ENCODE results near the gene PCDHGB7. TPM values are rescaled to one million over a fixed set of nuclear protein-coding genes. Genes with fewer than 3 reads are reported as not detected.

Gene PCDHGB7
- polyA plus RNA-seq, 1 donor from 2014 or later = 5.1 TPM

DNA sequence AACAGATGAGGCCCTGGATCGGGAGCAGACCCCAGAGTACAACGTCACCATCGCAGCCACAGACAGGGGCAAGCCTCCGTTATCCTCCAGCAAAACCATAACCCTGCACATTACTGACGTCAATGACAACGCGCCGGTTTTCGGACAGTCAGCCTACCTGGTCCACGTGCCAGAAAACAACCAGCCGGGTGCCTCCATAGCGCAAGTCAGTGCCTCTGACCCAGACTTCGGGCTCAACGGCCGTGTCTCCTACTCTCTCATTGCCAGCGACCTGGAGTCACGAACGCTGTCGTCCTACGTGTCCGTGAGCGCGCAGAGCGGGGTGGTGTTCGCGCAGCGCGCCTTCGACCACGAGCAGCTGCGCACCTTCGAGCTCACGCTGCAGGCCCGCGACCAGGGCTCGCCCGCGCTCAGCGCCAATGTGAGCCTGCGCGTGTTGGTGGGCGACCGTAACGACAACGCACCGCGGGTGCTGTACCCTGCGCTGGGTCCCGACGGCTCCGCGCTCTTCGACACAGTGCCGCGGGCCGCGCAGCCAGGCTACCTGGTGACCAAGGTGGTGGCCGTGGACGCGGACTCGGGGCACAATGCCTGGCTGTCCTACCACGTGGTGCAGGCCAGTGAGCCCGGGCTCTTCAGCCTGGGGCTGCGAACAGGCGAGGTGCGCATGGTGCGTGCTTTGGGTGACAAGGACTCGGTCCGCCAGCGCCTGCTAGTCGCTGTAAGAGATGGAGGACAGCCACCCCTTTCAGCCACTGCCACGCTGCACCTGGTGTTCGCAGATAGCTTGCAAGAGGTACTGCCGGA is 1.8 kb downstream of the PCDHGB7 start:
- H3K27ac ChIP-seq (ENCODE audit: low read length) = no peak overlapping the region
- no peak overlapping the region for H3K4me2 ChIP-seq (ENCODE audit: low read length)
- TF ChIP-seq SMC3 (conservative IDR thresholded peaks at IDR 0.05; ENCODE audit: poor library complexity) (no peak), POLR2AphosphoS5 (IDR thresholded peaks at IDR 0.05) (peak; percentile 9)
- no peaks in the 10 kb centered on the region for H3K9me2 ChIP-seq (ENCODE audit: insufficient read depth, low read length)
- peaks cover 85% of the 10 kb centered on the region for H3K9me3 ChIP-seq (ENCODE audit: low read length)
- no peaks in the 10 kb centered on the region for H3K27me3 ChIP-seq (ENCODE audit: insufficient read depth, low read depth, low read length)
- peaks cover 56% of the 10 kb centered on the region for H3K79me2 ChIP-seq (replicated peaks; ENCODE audit: insufficient read depth, low read length)
- no peaks in the 10 kb centered on the region for H4K20me1 ChIP-seq (ENCODE audit: insufficient read depth)
- H3K36me3 ChIP-seq (ENCODE audit: insufficient read depth, low read length) = peaks cover 87% of the 10 kb centered on the region
- peak overlapping the region; percentile 57 for H3K4me3 ChIP-seq (ENCODE audit: low read length)
- peaks cover 5% of the 10 kb centered on the region for H3F3A ChIP-seq (ENCODE audit: insufficient read depth, low read length, poor library complexity, severe bottlenecking)
- no peak overlapping the region for H3K9ac ChIP-seq (ENCODE audit: low read length)
- no peak overlapping the region for H2AFZ ChIP-seq (ENCODE audit: low read depth, low read length)

DNA sequence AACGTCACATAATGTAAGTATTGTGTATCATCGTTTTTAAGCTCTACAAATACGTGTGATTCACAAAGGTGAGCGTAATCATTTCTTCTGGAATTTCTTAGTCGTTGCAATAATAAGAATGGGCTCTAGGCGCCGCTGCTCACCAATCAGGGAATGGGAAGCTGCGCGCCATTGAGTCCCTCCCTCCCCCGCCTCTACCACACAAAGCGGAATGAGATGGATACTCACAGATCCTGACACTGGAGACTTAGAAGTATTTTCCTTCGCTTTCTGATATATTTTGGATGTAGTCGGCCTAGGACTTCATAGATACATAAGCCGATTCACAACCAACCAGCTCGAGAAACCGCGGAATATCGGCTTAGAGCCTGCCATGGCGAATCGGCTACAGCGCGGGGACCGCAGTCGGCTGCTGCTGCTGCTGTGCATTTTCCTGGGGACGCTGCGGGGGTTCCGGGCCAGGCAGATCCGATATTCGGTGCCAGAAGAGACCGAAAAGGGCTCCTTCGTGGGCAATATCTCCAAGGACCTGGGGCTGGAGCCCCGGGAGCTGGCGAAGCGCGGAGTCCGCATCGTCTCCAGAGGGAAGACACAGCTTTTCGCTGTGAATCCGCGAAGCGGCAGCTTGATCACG is 3.5 kb downstream of the PCDHGB7 start, which contains the start of gene PCDHGA11:
Gene PCDHGA11 (plus strand): TSS at position 197 of the 634 bp plus-strand sequence. CDS start 177 bp downstream, at position 374.
- H3K9me3 ChIP-seq (ENCODE audit: low read length) = peaks cover 88% of the 10 kb centered on the region
- H2AFZ ChIP-seq (ENCODE audit: low read depth, low read length) = no peak within 1 kb of the TSS
- H4K20me1 ChIP-seq (ENCODE audit: insufficient read depth) = no peaks in the 10 kb centered on the region
- no peaks in the 10 kb centered on the region for H3K27me3 ChIP-seq (ENCODE audit: insufficient read depth, low read depth, low read length)
- no peak within 1 kb of the TSS for H3K27ac ChIP-seq (ENCODE audit: low read length)
- H3K9me2 ChIP-seq (ENCODE audit: insufficient read depth, low read length) = no peaks in the 10 kb centered on the region
- TF ChIP-seq RAD21 (conservative IDR thresholded peaks at IDR 0.05) (no peak), POLR2AphosphoS5 (IDR thresholded peaks at IDR 0.05) (no peak), SMC3 (conservative IDR thresholded peaks at IDR 0.05; ENCODE audit: poor library complexity) (no peak), EP300 (conservative IDR thresholded peaks at IDR 0.05; ENCODE audit: poor library complexity, severe bottlenecking) (no peak), EZH2 (IDR thresholded peaks at IDR 0.05; ENCODE audit: borderline replicate concordance, insufficient read depth, low read length, poor library complexity, severe bottlenecking) (no peak), MXI1 (conservative IDR thresholded peaks at IDR 0.05; ENCODE audit: poor library complexity, severe bottlenecking) (no peak), CTCF (IDR thresholded peaks at IDR 0.05; ENCODE audit: poor library complexity, severe bottlenecking) (no peak), TAF1 (IDR thresholded peaks at IDR 0.05; ENCODE audit: low read depth) (no peak)
- TF ChIP-seq, protein P1, sequence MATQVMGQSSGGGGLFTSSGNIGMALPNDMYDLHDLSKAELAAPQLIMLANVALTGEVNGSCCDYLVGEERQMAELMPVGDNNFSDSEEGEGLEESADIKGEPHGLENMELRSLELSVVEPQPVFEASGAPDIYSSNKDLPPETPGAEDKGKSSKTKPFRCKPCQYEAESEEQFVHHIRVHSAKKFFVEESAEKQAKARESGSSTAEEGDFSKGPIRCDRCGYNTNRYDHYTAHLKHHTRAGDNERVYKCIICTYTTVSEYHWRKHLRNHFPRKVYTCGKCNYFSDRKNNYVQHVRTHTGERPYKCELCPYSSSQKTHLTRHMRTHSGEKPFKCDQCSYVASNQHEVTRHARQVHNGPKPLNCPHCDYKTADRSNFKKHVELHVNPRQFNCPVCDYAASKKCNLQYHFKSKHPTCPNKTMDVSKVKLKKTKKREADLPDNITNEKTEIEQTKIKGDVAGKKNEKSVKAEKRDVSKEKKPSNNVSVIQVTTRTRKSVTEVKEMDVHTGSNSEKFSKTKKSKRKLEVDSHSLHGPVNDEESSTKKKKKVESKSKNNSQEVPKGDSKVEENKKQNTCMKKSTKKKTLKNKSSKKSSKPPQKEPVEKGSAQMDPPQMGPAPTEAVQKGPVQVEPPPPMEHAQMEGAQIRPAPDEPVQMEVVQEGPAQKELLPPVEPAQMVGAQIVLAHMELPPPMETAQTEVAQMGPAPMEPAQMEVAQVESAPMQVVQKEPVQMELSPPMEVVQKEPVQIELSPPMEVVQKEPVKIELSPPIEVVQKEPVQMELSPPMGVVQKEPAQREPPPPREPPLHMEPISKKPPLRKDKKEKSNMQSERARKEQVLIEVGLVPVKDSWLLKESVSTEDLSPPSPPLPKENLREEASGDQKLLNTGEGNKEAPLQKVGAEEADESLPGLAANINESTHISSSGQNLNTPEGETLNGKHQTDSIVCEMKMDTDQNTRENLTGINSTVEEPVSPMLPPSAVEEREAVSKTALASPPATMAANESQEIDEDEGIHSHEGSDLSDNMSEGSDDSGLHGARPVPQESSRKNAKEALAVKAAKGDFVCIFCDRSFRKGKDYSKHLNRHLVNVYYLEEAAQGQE (IDR thresholded peaks at IDR 0.05; ENCODE audit: borderline replicate concordance) = no peak
- no peak within 1 kb of the TSS for H3K4me2 ChIP-seq (ENCODE audit: low read length)
- peak within 1 kb of the TSS; percentile 57 for H3K4me3 ChIP-seq (ENCODE audit: low read length)
- H3K36me3 ChIP-seq (ENCODE audit: insufficient read depth, low read length) = peaks cover 84% of the 10 kb centered on the region
- H3K79me2 ChIP-seq (replicated peaks; ENCODE audit: insufficient read depth, low read length) = peaks cover 63% of the 10 kb centered on the region
- peaks cover 5% of the 10 kb centered on the region for H3F3A ChIP-seq (ENCODE audit: insufficient read depth, low read length, poor library complexity, severe bottlenecking)
- no peak within 1 kb of the TSS for H3K9ac ChIP-seq (ENCODE audit: low read length)

Data from neural cell (in vitro differentiated cells).